ENCODE measurements around the gene NGFR. TPM values are rescaled to one million over a fixed set of nuclear protein-coding genes. Genes with fewer than 3 reads are reported as not detected.

Gene NGFR
- total RNA-seq, 1 experiment from 2014 or later, result 1.6 TPM

DNA sequence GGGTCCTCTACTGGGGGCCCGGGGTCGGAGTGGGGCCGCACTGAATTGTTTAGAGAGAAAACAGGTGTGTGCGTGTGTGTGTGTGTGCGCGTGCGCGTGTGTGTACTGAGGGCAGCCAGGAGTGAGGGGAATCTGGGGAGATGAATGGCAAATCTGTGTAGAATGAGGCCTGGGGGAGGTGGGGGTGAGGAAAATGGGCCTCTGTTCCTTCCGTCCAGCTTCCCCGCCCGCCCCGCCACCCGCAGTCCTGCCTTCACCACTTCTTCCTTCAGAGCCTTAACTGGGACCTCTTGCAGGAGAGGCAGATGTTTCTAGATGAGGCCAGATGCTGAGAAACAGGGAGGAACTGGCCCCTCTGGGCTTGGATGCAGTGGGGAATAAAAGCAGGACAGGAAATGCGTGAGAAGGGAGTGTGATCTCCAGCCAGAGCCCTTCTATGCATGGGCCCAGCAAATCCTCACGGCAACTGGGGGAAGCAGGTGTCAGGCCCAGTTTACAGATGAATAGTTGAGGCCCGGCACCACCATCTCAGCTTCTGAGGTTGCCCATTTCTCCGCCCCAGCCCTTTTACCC is 29.7 kb upstream of the NGFR start:
- no peak for ATAC-seq
- ChIA-PET POLR2A (no interaction called here), CTCF (no interaction called here)
- Histone ChIP-seq H3K4me1 (ENCODE audit: control insufficient read depth, insufficient read depth, low read length) (no peaks in the 10 kb centered on the region), H3K27ac (ENCODE audit: low read length) (no peak overlapping the region), H3K9me3 (ENCODE audit: control insufficient read depth, insufficient read depth, low read depth, low read length) (no peaks in the 10 kb centered on the region), H3K27me3 (ENCODE audit: control insufficient read depth, insufficient read depth, low read length) (peaks cover 7% of the 10 kb centered on the region), H3K36me3 (ENCODE audit: control insufficient read depth, insufficient read depth, low read length) (no peaks in the 10 kb centered on the region), H3K4me3 (ENCODE audit: low read depth in 2 of 2, low read length in 2 of 2) (no peak overlapping the region)
- TF ChIP-seq, protein P1, sequence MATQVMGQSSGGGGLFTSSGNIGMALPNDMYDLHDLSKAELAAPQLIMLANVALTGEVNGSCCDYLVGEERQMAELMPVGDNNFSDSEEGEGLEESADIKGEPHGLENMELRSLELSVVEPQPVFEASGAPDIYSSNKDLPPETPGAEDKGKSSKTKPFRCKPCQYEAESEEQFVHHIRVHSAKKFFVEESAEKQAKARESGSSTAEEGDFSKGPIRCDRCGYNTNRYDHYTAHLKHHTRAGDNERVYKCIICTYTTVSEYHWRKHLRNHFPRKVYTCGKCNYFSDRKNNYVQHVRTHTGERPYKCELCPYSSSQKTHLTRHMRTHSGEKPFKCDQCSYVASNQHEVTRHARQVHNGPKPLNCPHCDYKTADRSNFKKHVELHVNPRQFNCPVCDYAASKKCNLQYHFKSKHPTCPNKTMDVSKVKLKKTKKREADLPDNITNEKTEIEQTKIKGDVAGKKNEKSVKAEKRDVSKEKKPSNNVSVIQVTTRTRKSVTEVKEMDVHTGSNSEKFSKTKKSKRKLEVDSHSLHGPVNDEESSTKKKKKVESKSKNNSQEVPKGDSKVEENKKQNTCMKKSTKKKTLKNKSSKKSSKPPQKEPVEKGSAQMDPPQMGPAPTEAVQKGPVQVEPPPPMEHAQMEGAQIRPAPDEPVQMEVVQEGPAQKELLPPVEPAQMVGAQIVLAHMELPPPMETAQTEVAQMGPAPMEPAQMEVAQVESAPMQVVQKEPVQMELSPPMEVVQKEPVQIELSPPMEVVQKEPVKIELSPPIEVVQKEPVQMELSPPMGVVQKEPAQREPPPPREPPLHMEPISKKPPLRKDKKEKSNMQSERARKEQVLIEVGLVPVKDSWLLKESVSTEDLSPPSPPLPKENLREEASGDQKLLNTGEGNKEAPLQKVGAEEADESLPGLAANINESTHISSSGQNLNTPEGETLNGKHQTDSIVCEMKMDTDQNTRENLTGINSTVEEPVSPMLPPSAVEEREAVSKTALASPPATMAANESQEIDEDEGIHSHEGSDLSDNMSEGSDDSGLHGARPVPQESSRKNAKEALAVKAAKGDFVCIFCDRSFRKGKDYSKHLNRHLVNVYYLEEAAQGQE (IDR thresholded peaks at IDR 0.05; ENCODE audit: insufficient read depth in 1 of 2, low read depth in 2 of 2, low read length in 1 of 2), result no peak
- TF ChIP-seq TCF7L2 (IDR thresholded peaks at IDR 0.05; ENCODE audit: low read depth, low read length), result no peak
- TF ChIP-seq POLR2AphosphoS5 (IDR thresholded peaks at IDR 0.05; ENCODE audit: low read depth, low read length), result no peak
- TF ChIP-seq SIN3A (IDR thresholded peaks at IDR 0.05; ENCODE audit: borderline replicate concordance, insufficient read depth, low read depth, low read length), result no peak
- DNase-seq (ENCODE audit: low read depth, low spot score), result no peak
- in situ Hi-C loops (cut with HindIII; ENCODE audit: low pct_unique_long_range_greater_than_20kb, low sequenced_read_pairs), result no loop called here
- intact Hi-C loops (cut with micrococcal nuclease; ENCODE audit: unreplicated experiment), result no loop called here
- no TSS peak for BruUV-seq (replicated peaks)

DNA sequence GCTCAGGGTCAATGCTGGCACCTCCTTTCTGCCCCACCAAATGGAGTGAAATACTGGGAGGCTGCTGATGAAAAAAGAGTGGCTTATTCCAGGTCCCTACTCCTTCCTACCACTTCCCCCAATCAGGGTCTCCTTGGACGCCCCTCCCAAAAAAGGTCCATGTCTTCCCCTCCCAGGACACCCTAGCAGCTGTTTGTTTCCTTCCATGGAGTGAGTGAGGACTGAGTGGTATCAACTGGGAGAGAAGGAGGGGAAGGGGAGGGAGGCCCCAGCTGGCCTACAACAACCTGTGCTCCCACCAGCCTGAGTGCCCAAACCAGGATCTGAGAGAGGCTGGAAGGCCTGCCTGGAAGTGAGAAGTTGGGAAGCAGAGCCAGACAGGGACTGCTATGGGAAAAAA is 28.7 kb upstream of the NGFR start:
- peaks cover 5% of the 10 kb centered on the region; the same call in 1 of the 2 replicates for H3K27me3 ChIP-seq (ENCODE audit: control insufficient read depth, insufficient read depth, low read length)
- H3K36me3 ChIP-seq (ENCODE audit: control insufficient read depth, insufficient read depth, low read length), result no peaks in the 10 kb centered on the region
- in situ Hi-C loops (cut with HindIII; ENCODE audit: low pct_unique_long_range_greater_than_20kb, low sequenced_read_pairs), result no loop called here
- DNase-seq (ENCODE audit: low read depth, low spot score), result no peak
- H3K27ac ChIP-seq (ENCODE audit: low read length), result no peak overlapping the region
- intact Hi-C loops (cut with micrococcal nuclease; ENCODE audit: unreplicated experiment), result no loop called here
- H3K9me3 ChIP-seq (ENCODE audit: control insufficient read depth, insufficient read depth, low read depth, low read length), result no peaks in the 10 kb centered on the region
- CTCF ChIA-PET, result interaction anchor here (0.5 kb wide), 1 partner anchor 590 kb away, joined by 3 read pairs; the partner anchor contains the start of gene ITGA3
- POLR2A ChIA-PET, result no interaction called here
- TF ChIP-seq, protein P2, sequence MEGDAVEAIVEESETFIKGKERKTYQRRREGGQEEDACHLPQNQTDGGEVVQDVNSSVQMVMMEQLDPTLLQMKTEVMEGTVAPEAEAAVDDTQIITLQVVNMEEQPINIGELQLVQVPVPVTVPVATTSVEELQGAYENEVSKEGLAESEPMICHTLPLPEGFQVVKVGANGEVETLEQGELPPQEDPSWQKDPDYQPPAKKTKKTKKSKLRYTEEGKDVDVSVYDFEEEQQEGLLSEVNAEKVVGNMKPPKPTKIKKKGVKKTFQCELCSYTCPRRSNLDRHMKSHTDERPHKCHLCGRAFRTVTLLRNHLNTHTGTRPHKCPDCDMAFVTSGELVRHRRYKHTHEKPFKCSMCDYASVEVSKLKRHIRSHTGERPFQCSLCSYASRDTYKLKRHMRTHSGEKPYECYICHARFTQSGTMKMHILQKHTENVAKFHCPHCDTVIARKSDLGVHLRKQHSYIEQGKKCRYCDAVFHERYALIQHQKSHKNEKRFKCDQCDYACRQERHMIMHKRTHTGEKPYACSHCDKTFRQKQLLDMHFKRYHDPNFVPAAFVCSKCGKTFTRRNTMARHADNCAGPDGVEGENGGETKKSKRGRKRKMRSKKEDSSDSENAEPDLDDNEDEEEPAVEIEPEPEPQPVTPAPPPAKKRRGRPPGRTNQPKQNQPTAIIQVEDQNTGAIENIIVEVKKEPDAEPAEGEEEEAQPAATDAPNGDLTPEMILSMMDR (IDR thresholded peaks at IDR 0.05), result no peak
- no peak for TF ChIP-seq TCF7L2 (IDR thresholded peaks at IDR 0.05; ENCODE audit: low read depth, low read length)
- TF ChIP-seq POLR2AphosphoS5 (IDR thresholded peaks at IDR 0.05; ENCODE audit: low read depth, low read length), result no peak
- no peak for TF ChIP-seq SIN3A (IDR thresholded peaks at IDR 0.05; ENCODE audit: borderline replicate concordance, insufficient read depth, low read depth, low read length)
- TF ChIP-seq, protein P1 (IDR thresholded peaks at IDR 0.05; ENCODE audit: insufficient read depth in 1 of 2, low read depth in 2 of 2, low read length in 1 of 2), result no peak
- no peaks in the 10 kb centered on the region for H3K4me1 ChIP-seq (ENCODE audit: control insufficient read depth, insufficient read depth, low read length)
- BruUV-seq (replicated peaks), result no TSS peak
- H3K4me3 ChIP-seq (ENCODE audit: low read depth in 2 of 2, low read length in 2 of 2), result no peak overlapping the region
- ATAC-seq, result no peak
